GM21367 (cell line): ENCODE measurements around the gene CEP350.
"Not testable (repeated sequence)": the region's sequence is repeated elsewhere in the genome, so short reads cannot be mapped to it uniquely, and the experiment has no call there.

Source experiments
- ATAC-seq: cut with Tn5 transposase; IDR thresholded peaks from one replicate; pipeline ENCODE4 v1.9.1; 2021; ENCODE audit not compliant: unreplicated experiment

The CEP350 gene

GRCh38 chr1:179978199-179979079 is 23.8 kb downstream of the CEP350 start:
- no peak for ATAC-seq

GRCh38 chr1:179984101-179984500 is 29.5 kb downstream of the CEP350 start:
- ATAC-seq: no peak

GRCh38 chr1:179984942-179985341 is 30.3 kb downstream of the CEP350 start:
- no peak for ATAC-seq

- no peak for ATAC-seq
Observed at GRCh38 chr1:179990847-179991246, 36.2 kb downstream of the CEP350 start.

- no peak for ATAC-seq
Observed at GRCh38 chr1:179995576-179995975, 41.0 kb downstream of the CEP350 start.

GRCh38 chr1:179996099-179996498 is 41.5 kb downstream of the CEP350 start:
- no peak for ATAC-seq

GRCh38 chr1:180000575-180000974 is 46.0 kb downstream of the CEP350 start:
- no peak for ATAC-seq

- no peak for ATAC-seq
Observed at GRCh38 chr1:180002437-180002836, 47.8 kb downstream of the CEP350 start.

GRCh38 chr1:180003026-180003695 is 48.6 kb downstream of the CEP350 start:
- ATAC-seq: peak; percentile 88

- not testable (repeated sequence) for ATAC-seq
Observed at GRCh38 chr1:180006762-180007161, 52.2 kb downstream of the CEP350 start.

GRCh38 chr1:180020017-180020416 is 65.4 kb downstream of the CEP350 start:
- ATAC-seq: no peak

- ATAC-seq: no peak
Observed at GRCh38 chr1:180026556-180026955, 71.9 kb downstream of the CEP350 start.

GRCh38 chr1:180027949-180028445 is 73.4 kb downstream of the CEP350 start:
- ATAC-seq: no peak

GRCh38 chr1:180028864-180029263 is 74.3 kb downstream of the CEP350 start:
- ATAC-seq: no peak

- ATAC-seq: no peak
Observed at GRCh38 chr1:180029524-180030135, 75.0 kb downstream of the CEP350 start.

GRCh38 chr1:180031664-180032063 is 77.1 kb downstream of the CEP350 start:
- ATAC-seq: no peak

GRCh38 chr1:180033390-180033789 is 78.8 kb downstream of the CEP350 start:
- no peak for ATAC-seq

GRCh38 chr1:180040034-180040433 is 85.4 kb downstream of the CEP350 start:
- no peak for ATAC-seq

- ATAC-seq: no peak
Observed at GRCh38 chr1:180041582-180041981, 87.0 kb downstream of the CEP350 start.

GRCh38 chr1:180042988-180043622 is 88.5 kb downstream of the CEP350 start:
- no peak for ATAC-seq

- no peak for ATAC-seq
Observed at GRCh38 chr1:180043785-180044184, 89.2 kb downstream of the CEP350 start.
